ENCODE measurements around the gene TUBGCP2. TPM values are rescaled to one million over a fixed set of nuclear protein-coding genes. Genes with fewer than 3 reads are reported as not detected.

The TUBGCP2 gene
- total RNA-seq, 2 donors from 2014 or later = 53.8 to 53.9 TPM

DNA sequence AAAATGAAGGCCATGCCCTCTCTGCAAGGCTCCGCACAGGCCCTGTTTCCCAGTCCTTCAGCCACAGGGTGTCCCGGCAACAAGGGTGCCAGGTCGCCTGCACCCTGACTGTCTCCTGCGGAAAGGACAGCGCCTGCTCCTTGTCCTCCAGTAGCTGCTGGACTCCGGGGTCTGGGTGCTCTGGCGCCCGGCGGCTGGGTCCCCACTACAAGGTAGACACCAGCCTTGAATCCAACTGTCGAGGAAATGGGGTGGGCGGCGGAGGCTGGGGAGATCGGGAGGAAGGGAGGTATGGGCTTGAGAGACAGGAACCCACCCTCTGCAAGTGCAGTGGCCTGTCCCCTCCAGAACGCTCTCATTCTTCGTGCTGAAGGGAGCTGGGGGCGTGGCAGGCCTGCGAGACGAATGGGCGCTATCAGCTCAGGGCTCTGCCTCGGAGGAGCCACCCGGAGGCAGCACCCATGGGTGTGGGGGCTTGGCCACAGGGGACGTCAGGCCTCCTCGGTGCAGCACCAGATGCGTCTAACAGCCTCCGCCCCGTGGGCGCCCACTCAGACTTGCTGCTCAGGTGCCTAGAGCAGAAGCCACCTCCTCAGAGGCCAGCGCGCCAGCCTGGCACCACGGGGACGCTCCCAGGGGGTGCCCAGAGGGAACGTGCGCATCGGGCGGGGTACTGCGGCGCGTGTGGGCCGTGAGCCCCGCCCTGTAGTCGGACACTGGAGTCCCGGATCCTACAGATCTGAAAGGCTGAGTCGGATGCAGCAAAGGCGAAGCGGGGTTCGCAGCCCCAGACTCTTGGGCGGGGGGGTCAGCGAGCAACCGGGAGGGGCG is 47.6 kb downstream of the TUBGCP2 start:
- intact Hi-C loops (cut with DNase I, micrococcal nuclease) = no loop called here
- DNase-seq = peak; percentile 73 to 81

GRCh38 chr10:133259602-133259989 is 49.1 kb downstream of the TUBGCP2 start:
- no peak for DNase-seq
- no peak for ATAC-seq
- intact Hi-C loops (cut with DNase I, micrococcal nuclease) = no loop called here

More for the DNA sequence above, 47.6 kb downstream of the TUBGCP2 start:
- peak; percentile 58 for ATAC-seq

DNA sequence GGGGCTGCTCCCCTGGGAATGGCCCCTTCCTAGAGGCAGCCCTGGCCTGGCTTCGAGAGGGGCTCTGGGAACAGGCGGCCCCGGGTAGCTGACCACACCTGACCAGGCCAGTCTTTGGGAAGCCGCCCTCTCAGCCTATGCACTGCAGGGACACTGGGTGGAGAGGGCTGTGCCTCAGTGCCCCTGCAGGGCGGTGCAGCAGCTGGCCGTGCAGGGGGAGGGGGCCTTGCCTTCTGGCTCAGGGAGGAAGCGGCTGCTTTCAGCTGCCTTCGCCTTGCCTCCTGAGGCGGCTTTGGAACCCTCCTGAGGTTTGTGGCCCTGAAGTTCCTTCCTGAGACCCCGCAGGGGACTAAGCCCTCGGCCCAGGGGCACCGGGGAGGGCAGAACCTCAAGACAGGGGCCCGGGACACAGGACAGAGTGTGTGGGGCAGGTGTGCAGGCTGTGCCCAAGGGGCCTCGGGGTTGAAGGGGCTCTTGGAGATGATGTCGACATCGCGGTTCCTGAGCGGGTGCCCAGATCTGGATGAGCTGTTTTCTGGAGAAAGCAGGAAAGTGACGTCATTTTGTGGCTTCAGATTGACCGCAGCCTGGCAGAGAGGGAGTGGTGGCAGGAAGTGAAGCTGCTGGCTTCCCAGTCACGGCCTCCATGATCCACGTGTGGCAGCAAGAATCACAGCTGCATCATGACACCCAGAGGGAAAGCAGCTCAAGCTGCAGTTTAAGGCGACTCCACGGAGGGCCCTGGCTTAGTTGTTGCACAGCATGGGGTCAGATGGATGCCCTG is 49.7 kb downstream of the TUBGCP2 start:
- DNase-seq = peak in 1 of 2 donors; percentile 70

GRCh38 chr10:133258066-133258817 is 50.4 kb downstream of the TUBGCP2 start:
- ATAC-seq (peak; percentile 41), DNase-seq (peak; percentile 54 to 64)
- intact Hi-C loops (cut with DNase I, micrococcal nuclease) = no loop called here

More for the DNA sequence above, 49.7 kb downstream of the TUBGCP2 start:
- ATAC-seq = no peak
- intact Hi-C loops (cut with DNase I, micrococcal nuclease) = no loop called here

- ATAC-seq = peak; percentile 66
- DNase-seq = peak; percentile 84 to 89
- intact Hi-C loops (cut with DNase I, micrococcal nuclease) = no loop called here
Observed at GRCh38 chr10:133257489-133258065, 51.1 kb downstream of the TUBGCP2 start.

DNA sequence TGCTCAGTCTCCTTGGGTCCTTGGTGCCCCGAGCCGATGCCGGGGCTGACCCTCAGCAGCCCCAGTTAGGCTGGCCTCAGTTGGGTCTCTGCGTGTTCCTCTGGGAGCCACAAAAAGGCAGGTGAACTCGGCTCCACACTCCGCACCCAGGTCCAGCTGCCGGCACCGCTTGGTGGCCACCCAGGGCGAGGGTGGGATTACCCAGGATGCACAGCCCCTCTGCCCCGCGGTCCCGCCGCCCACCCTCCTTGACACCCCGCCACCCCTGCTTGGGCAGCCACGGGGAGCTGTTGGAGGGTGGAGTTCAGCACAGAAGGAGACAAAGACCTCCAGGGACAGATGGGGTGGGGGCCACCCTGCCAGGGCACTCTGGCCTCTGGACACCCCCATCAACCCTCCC is 53.3 kb downstream of the TUBGCP2 start:
- DNase-seq (no peak), ATAC-seq (no peak)
- intact Hi-C loops (cut with DNase I, micrococcal nuclease) = no loop called here

DNA sequence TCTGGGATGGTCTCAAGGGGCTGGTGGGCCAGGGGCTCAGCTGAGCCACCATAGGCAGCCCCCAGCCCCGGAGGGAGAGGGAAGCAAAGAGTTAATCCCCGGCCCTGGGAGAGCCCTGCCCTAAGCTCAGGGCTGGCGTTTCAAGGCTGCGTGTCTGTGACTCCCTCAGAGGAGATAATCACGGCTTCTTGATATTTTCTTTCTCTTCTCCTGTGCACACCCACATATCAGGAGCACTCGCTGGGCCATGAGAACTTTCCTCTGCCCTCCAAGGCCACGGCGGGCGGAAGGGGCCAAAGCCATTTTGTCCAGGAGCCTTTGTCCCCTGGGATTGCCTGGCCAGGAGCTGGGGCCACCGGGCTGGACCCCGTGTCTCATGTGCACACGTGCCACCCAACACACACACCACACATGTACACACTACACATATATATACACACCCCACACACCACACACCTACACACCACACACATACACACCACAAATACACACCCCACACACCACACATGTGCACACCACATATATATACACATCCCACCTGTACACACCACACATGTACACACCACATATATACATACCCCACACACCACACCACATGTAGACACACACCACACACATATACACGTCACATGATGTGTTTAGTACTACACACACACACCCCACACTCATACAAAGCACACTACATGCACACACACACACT is 54.1 kb downstream of the TUBGCP2 start:
- intact Hi-C loops (cut with DNase I, micrococcal nuclease) = no loop called here

GRCh38 chr10:133253361-133253955 is 55.2 kb downstream of the TUBGCP2 start:
- intact Hi-C loops (cut with DNase I, micrococcal nuclease) = no loop called here
- no peak for DNase-seq
- no peak for ATAC-seq

More for the DNA sequence above, 54.1 kb downstream of the TUBGCP2 start:
- no peak for ATAC-seq
- no peak for DNase-seq

- no peak for DNase-seq
- ATAC-seq = no peak
- intact Hi-C loops (cut with DNase I, micrococcal nuclease) = no loop called here
Observed at GRCh38 chr10:133252223-133252552, 56.5 kb downstream of the TUBGCP2 start.

GRCh38 chr10:133251388-133252222 is 57.1 kb downstream of the TUBGCP2 start:
- intact Hi-C loops (cut with DNase I, micrococcal nuclease) = no loop called here
- no peak for DNase-seq

GRCh38 chr10:133249975-133250754 is 58.5 kb downstream of the TUBGCP2 start:
- intact Hi-C loops (cut with DNase I, micrococcal nuclease) = no loop called here
- no peak for ATAC-seq
- no peak for DNase-seq

More at GRCh38 chr10:133251388-133252222, 57.1 kb downstream of the TUBGCP2 start:
- no peak for ATAC-seq

- intact Hi-C loops (cut with DNase I, micrococcal nuclease) = no loop called here
- no peak for ATAC-seq
- no peak for DNase-seq
Observed at GRCh38 chr10:133249094-133249780, 59.4 kb downstream of the TUBGCP2 start.

DNA sequence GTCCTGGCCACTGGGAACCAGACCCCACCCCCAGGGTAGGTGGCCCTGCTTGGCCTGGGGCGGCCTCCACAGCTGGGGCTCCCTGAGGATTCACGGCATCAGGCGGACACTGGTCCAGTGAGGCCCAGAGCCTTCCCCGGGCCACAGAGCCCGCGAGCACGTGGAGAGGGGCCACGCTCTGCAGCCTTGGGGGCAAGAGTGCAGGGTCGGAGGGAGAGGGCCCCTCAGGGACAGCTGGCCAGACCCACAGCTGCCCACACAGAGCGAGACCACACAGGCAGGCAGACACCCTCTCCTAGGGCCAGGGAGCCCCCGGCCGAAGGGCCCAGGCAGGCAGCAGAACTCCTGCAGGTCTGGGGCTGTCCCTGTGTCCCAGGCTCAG is 60.3 kb downstream of the TUBGCP2 start:
- DNase-seq = no peak
- no peak for ATAC-seq
- intact Hi-C loops (cut with DNase I, micrococcal nuclease) = no loop called here

- ATAC-seq (no peak), DNase-seq (no peak)
- intact Hi-C loops (cut with DNase I, micrococcal nuclease) = no loop called here
Observed at GRCh38 chr10:133247681-133248333, 60.9 kb downstream of the TUBGCP2 start.

- ATAC-seq (no peak), DNase-seq (no peak)
Observed at GRCh38 chr10:133246236-133246626, 62.4 kb downstream of the TUBGCP2 start.

More at GRCh38 chr10:133246236-133246626, 62.4 kb downstream of the TUBGCP2 start:
- intact Hi-C loops (cut with DNase I, micrococcal nuclease) = no loop called here

Data from left colon (tissue), 2 donors.